ENCODE data around the gene FAM110A.

Gene FAM110A

DNA sequence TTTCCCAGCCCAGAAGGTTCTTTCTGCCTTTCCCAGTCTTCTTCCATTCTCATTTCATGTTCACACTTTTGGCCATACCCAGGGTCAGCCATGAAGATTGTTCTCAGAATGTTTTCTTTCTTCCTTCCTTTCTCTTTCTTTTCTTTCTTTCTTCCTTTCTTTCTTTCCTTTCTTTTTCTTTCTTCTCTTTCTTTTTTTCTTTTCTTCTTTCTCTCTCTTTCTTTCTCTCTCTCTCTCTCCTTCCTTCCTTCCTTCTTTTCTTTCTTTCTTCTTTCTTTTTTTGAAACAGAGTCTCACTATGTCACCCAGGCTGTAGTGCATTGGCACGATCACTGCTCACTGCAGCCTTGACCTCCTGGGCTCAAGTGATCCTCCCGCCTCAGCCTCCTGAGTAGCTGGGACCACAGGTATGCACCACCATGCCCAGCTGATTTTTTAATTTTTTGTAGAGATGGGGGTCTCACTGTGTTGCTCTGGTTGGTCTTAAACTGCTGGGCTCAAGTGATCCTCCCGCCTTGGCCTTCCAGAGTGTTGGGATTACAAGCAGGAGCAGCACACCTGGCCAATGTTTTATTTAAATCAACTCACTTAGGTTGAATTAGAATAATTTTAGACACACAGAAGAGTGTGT lies 13.1 kb upstream of the FAM110A start:
- Histone ChIP-seq H3K23ac (ENCODE audit: low read depth, low read length, poor library complexity) (no peak overlapping the region), H3K4ac (ENCODE audit: low read length) (no peak overlapping the region), H3K18ac (ENCODE audit: low read length) (no peak overlapping the region), H3K9ac (ENCODE audit: low read depth, low read length, poor library complexity) (no peak overlapping the region), H2BK5ac (ENCODE audit: low read length) (no peak overlapping the region), H2BK120ac (ENCODE audit: low read depth, low read length) (no peak overlapping the region), H3K36me3 (replicated peaks in 1 of 2; ENCODE audit: control insufficient read depth in 2 of 2, insufficient read depth in 2 of 2, low read length in 2 of 2) (no peaks in the 10 kb centered on the region), H3K4me3 (ENCODE audit: low read length in 2 of 2) (no peak overlapping the region), H2BK15ac (ENCODE audit: low read length) (no peak overlapping the region), H4K8ac (ENCODE audit: low read depth, low read length) (no peak overlapping the region), H2BK12ac (ENCODE audit: low read length) (peak overlapping the region; percentile 17), H4K91ac (ENCODE audit: low read depth, low read length, poor library complexity) (no peak overlapping the region), H3K4me2 (ENCODE audit: insufficient read depth, low read length, poor library complexity, severe bottlenecking) (no peak overlapping the region), H3K14ac (ENCODE audit: low read length) (peak overlapping the region; percentile 50), H2AFZ (ENCODE audit: low read length) (no peak overlapping the region), H3K9me3 (replicated peaks in 1 of 2; ENCODE audit: control insufficient read depth in 2 of 2, insufficient read depth in 1 of 2, low read depth in 1 of 2, low read length in 2 of 2) (no peaks in the 10 kb centered on the region), H3K4me1 (ENCODE audit: control insufficient read depth in 2 of 2, insufficient read depth in 1 of 2, low read depth in 1 of 2, low read length in 2 of 2) (peaks cover 4 to 6% of the 10 kb centered on the region in 2 donors), H3K79me1 (ENCODE audit: low read depth, low read length) (no peaks in the 10 kb centered on the region), H3K27me3 (ENCODE audit: control insufficient read depth in 3 of 3, insufficient read depth in 3 of 3, low read depth in 1 of 3, low read length in 3 of 3) (no peaks in the 10 kb centered on the region), H3K27ac (replicated peaks; ENCODE audit: low read length) (no peak overlapping the region), H2AK5ac (ENCODE audit: low read depth, low read length) (peak overlapping the region; percentile 32)
- WGBS, 2 donors (ENCODE audit: extremely low coverage in 2 of 2, insufficient read length in 2 of 2, insufficient replicate concordance in 1 of 2), result no CpG with 5 or more reads among the region's 3 CpGs
- DNase-seq (ENCODE audit: low spot score), result no peak

DNA sequence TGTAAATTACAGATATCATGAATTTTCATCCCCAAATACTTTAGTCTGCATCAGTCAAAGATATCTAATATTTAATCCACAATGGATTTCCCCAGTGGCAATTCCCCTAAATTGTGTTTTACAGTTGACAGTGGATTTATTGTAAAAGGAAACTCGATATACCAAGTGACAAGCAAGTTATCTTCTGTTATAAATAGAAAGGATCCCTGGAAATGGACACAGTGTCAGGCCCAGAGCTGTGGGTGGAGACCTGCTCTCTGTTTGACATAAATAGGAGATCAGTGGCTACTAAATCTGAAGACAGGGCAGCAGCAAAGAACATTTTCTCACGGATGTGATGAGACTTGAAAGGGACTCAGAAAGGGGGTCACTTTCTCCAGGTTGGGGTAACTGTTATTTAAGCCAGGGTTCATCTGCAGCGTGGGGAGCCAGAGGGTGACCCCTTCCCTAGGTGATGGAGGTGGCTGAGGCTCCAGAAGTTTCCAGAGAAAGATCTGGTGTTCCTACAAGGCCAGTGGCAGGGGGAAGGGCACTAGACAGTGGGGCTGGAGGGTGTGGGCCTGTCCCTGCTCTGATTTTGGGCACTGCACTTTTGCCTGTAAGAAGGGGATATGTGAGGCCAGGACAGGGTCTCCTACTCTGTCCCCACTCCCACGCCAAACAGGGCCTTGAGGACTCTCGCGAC lies 12.3 kb upstream of the FAM110A start:
- Histone ChIP-seq H3K4me3 (ENCODE audit: low read length in 2 of 2) (no peak overlapping the region), H3K9me3 (replicated peaks in 1 of 2; ENCODE audit: control insufficient read depth in 2 of 2, insufficient read depth in 1 of 2, low read depth in 1 of 2, low read length in 2 of 2) (no peaks in the 10 kb centered on the region), H3K79me1 (ENCODE audit: low read depth, low read length) (no peaks in the 10 kb centered on the region)

DNA sequence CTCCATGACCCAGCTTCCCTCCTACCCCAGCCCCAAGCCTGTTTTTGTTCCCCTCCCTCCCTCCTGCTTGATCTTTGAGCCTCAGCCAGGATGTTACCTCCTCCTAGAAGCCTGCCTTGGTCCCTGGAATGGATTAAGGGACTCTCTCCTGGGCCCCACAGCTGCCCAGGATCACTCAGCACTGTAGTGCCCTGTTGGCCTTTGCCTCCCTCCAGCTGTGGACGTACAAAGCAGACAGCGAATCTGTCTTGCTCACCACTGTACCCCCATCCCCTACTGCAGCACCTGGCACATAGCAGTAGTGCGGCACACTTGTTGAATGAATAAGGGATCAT lies 11.8 kb upstream of the FAM110A start:
- no peak overlapping the region for H4K8ac ChIP-seq (ENCODE audit: low read depth, low read length)
- no peaks in the 10 kb centered on the region for H3K27me3 ChIP-seq (ENCODE audit: control insufficient read depth in 3 of 3, insufficient read depth in 3 of 3, low read depth in 1 of 3, low read length in 3 of 3)
- H3K79me1 ChIP-seq (ENCODE audit: low read depth, low read length), result no peaks in the 10 kb centered on the region
- no peak overlapping the region for H3K4ac ChIP-seq (ENCODE audit: low read length)
- H3K27ac ChIP-seq (replicated peaks; ENCODE audit: low read length), result no peak overlapping the region
- H2BK120ac ChIP-seq (ENCODE audit: low read depth, low read length), result no peak overlapping the region
- no peak for DNase-seq (ENCODE audit: low spot score)
- no peaks in the 10 kb centered on the region for H3K9me3 ChIP-seq (replicated peaks in 1 of 2; ENCODE audit: control insufficient read depth in 2 of 2, insufficient read depth in 1 of 2, low read depth in 1 of 2, low read length in 2 of 2)
- no peak overlapping the region for H3K18ac ChIP-seq (ENCODE audit: low read length)
- H2AFZ ChIP-seq (ENCODE audit: low read length), result no peak overlapping the region
- no CpG with 5 or more reads among the region's 3 CpGs for WGBS, 2 donors (ENCODE audit: extremely low coverage in 2 of 2, insufficient read length in 2 of 2, insufficient replicate concordance in 1 of 2)
- no peak overlapping the region for H3K4me2 ChIP-seq (ENCODE audit: insufficient read depth, low read length, poor library complexity, severe bottlenecking)
- H3K4me3 ChIP-seq (ENCODE audit: low read length in 2 of 2), result no peak overlapping the region
- H3K36me3 ChIP-seq (replicated peaks in 1 of 2; ENCODE audit: control insufficient read depth in 2 of 2, insufficient read depth in 2 of 2, low read length in 2 of 2), result no peaks in the 10 kb centered on the region
- peaks cover 4 to 6% of the 10 kb centered on the region in 2 donors for H3K4me1 ChIP-seq (ENCODE audit: control insufficient read depth in 2 of 2, insufficient read depth in 1 of 2, low read depth in 1 of 2, low read length in 2 of 2)
- H2BK15ac ChIP-seq (ENCODE audit: low read length), result peak overlapping the region; percentile 35
- no peak overlapping the region for H4K91ac ChIP-seq (ENCODE audit: low read depth, low read length, poor library complexity)
- H3K9ac ChIP-seq (ENCODE audit: low read depth, low read length, poor library complexity), result no peak overlapping the region
- peak overlapping the region; percentile 48 for H2AK5ac ChIP-seq (ENCODE audit: low read depth, low read length)
- H3K23ac ChIP-seq (ENCODE audit: low read depth, low read length, poor library complexity), result no peak overlapping the region
- no peak overlapping the region for H3K14ac ChIP-seq (ENCODE audit: low read length)
- H2BK5ac ChIP-seq (ENCODE audit: low read length), result no peak overlapping the region
- no peak overlapping the region for H2BK12ac ChIP-seq (ENCODE audit: low read length)

More for the DNA sequence above, 12.3 kb upstream of the FAM110A start:
- Histone ChIP-seq H2BK120ac (ENCODE audit: low read depth, low read length) (no peak overlapping the region), H2AK5ac (ENCODE audit: low read depth, low read length) (peak overlapping the region; percentile 48), H3K14ac (ENCODE audit: low read length) (peak overlapping the region; percentile 32), H2AFZ (ENCODE audit: low read length) (no peak overlapping the region), H2BK5ac (ENCODE audit: low read length) (no peak overlapping the region), H3K27ac (replicated peaks; ENCODE audit: low read length) (no peak overlapping the region), H2BK12ac (ENCODE audit: low read length) (no peak overlapping the region), H3K18ac (ENCODE audit: low read length) (no peak overlapping the region), H4K91ac (ENCODE audit: low read depth, low read length, poor library complexity) (no peak overlapping the region), H3K4ac (ENCODE audit: low read length) (no peak overlapping the region), H2BK15ac (ENCODE audit: low read length) (peak overlapping the region; percentile 35), H3K4me2 (ENCODE audit: insufficient read depth, low read length, poor library complexity, severe bottlenecking) (no peak overlapping the region), H4K8ac (ENCODE audit: low read depth, low read length) (no peak overlapping the region), H3K27me3 (ENCODE audit: control insufficient read depth in 3 of 3, insufficient read depth in 3 of 3, low read depth in 1 of 3, low read length in 3 of 3) (no peaks in the 10 kb centered on the region), H3K9ac (ENCODE audit: low read depth, low read length, poor library complexity) (no peak overlapping the region), H3K36me3 (replicated peaks in 1 of 2; ENCODE audit: control insufficient read depth in 2 of 2, insufficient read depth in 2 of 2, low read length in 2 of 2) (no peaks in the 10 kb centered on the region), H3K4me1 (ENCODE audit: control insufficient read depth in 2 of 2, insufficient read depth in 1 of 2, low read depth in 1 of 2, low read length in 2 of 2) (peaks cover 4 to 6% of the 10 kb centered on the region in 2 donors), H3K23ac (ENCODE audit: low read depth, low read length, poor library complexity) (no peak overlapping the region)
- no peak for DNase-seq (ENCODE audit: low spot score)
- no CpG with 5 or more reads among the region's 6 CpGs for WGBS, 2 donors (ENCODE audit: extremely low coverage in 2 of 2, insufficient read length in 2 of 2, insufficient replicate concordance in 1 of 2)

DNA sequence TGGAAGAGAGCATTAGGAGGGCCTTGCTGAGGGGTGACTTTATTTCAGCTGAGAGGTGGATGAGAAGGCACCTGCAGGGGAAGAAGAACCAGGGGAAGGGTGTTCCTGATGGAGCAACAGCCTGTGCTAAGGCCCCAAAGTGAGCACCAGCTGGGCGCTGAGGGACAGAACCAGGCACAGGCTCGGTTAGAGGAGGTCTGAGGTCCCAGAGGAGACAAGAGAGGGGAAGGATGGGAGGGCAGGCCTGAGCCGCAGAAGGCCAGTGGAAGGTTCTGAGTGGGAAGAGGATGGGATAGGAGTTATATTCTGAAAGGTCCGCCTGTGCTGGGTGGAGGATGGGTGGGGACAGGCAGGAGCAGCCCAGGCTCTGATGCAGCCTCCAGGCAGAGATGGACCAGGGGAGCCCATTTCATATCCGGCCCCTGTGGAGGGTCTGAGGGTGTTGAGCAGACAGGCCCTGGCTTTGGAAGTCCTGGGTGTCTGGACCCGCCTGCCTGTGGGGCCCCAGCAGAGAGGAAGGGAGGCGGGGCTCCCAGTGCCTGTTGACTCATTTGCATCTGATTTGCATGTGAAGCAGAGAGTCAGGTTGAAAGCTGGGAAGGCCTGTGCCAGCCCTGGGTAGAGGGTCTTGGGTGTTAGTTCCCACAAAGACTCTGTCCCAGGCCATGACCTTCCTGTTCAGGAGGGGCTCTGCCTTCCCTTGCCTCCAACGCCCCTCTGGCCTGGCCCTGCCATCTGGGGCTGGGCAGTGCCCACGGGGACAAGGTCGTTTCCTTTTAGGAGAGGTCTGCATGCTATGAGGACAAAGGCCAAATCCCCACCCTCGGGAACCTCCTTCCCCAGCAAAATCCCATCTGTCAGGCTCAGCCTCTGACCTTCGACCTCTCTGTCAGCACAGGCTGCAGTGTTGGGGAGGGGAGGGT lies 10.6 kb upstream of the FAM110A start:
- no peak overlapping the region for H3K27ac ChIP-seq (replicated peaks; ENCODE audit: low read length)
- no peak for DNase-seq (ENCODE audit: low spot score)

More for the DNA sequence above, 10.6 kb upstream of the FAM110A start:
- Histone ChIP-seq H3K14ac (ENCODE audit: low read length) (peak overlapping the region; percentile 14), H3K23ac (ENCODE audit: low read depth, low read length, poor library complexity) (peak overlapping the region; percentile 17), H3K4ac (ENCODE audit: low read length) (no peak overlapping the region), H3K36me3 (replicated peaks in 1 of 2; ENCODE audit: control insufficient read depth in 2 of 2, insufficient read depth in 2 of 2, low read length in 2 of 2) (no peaks in the 10 kb centered on the region), H3K4me1 (ENCODE audit: control insufficient read depth in 2 of 2, insufficient read depth in 1 of 2, low read depth in 1 of 2, low read length in 2 of 2) (peaks cover 4 to 6% of the 10 kb centered on the region in 2 donors), H3K18ac (ENCODE audit: low read length) (peak overlapping the region; percentile 84), H3K9ac (ENCODE audit: low read depth, low read length, poor library complexity) (peak overlapping the region; percentile 9), H3K4me3 (ENCODE audit: low read length in 2 of 2) (no peak overlapping the region), H2BK15ac (ENCODE audit: low read length) (peak overlapping the region; percentile 38), H2AFZ (ENCODE audit: low read length) (no peak overlapping the region), H4K91ac (ENCODE audit: low read depth, low read length, poor library complexity) (no peak overlapping the region), H2AK5ac (ENCODE audit: low read depth, low read length) (peak overlapping the region; percentile 6), H3K79me1 (ENCODE audit: low read depth, low read length) (no peaks in the 10 kb centered on the region), H2BK5ac (ENCODE audit: low read length) (no peak overlapping the region), H3K4me2 (ENCODE audit: insufficient read depth, low read length, poor library complexity, severe bottlenecking) (no peak overlapping the region), H3K9me3 (replicated peaks in 1 of 2; ENCODE audit: control insufficient read depth in 2 of 2, insufficient read depth in 1 of 2, low read depth in 1 of 2, low read length in 2 of 2) (no peaks in the 10 kb centered on the region), H2BK120ac (ENCODE audit: low read depth, low read length) (no peak overlapping the region), H3K27me3 (ENCODE audit: control insufficient read depth in 3 of 3, insufficient read depth in 3 of 3, low read depth in 1 of 3, low read length in 3 of 3) (no peaks in the 10 kb centered on the region), H2BK12ac (ENCODE audit: low read length) (no peak overlapping the region), H4K8ac (ENCODE audit: low read depth, low read length) (no peak overlapping the region)
- WGBS, 2 donors (ENCODE audit: extremely low coverage in 2 of 2, insufficient read length in 2 of 2, insufficient replicate concordance in 1 of 2), result no CpG with 5 or more reads among the region's 12 CpGs
